Activated gamma-delta T cell (primary cell): ENCODE measurements around the gene CDK14.
"Not testable (repeated sequence)": the region's sequence is repeated elsewhere in the genome, so short reads cannot be mapped to it uniquely, and the experiment has no call there.

Experiments used
- DNase-seq: peaks from one replicate; lab custom pipeline; 2025; lab: John Stamatoyannopoulos, UW

The CDK14 gene

DNA sequence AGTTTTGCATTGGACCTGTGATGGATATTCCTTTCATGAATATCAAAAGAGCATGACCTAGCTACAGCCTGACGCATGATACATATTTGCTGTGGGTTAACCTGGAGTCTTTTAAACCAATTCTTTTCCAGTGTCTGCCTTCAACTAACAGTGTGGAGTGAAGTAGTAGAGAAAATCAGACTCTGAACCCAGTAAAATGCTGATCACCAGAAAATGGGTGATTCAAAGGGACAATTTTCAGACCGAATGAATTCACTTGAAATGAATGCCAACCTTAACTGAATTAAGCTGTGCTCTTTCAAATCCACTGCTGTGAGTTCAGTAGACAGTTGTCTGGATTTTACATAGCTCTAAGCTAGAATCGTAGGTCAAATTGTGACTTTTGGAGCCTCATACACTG lies 123.0 kb downstream of the CDK14 start:
- DNase-seq: no peak

DNA sequence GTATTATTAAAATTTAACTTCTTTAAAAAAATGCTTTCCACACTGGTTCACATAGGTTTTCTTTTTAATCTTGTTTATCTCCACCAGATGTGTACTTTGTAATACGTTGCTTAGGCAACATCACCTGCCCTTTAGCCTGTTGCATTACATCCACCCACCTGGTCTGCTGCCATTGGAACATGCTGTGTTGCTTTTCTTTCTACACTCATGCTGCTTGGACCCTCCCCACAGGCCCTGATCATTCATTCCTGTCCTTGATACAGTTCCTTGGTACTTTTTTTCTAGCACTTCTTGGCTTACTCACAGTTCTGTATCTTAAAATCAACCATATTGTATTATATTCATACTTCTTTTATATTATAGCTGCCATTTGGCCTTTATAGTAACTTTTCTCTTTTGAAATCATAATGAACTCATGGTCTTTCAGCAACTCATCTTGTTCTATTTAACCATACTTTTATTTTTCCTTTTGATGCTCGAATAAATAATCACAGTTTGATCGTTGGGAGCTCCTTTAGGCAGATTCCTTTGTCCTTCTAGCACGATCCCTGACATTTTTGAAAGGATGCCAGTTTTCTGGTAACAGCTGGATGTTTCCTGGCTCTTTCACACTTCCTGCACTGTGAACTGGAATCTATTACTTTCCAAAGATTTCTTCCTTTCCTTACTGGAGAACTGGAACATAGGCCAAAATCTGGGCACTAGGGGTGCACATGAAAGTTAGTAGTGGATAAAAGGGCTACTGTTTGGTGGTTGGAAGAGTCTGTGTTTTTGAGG lies 125.1 kb downstream of the CDK14 start:
- no peak for DNase-seq

- DNase-seq: no peak
Measured at GRCh38 chr7:90721869-90722431, 125.8 kb downstream of the CDK14 start.

GRCh38 chr7:90723233-90723632 lies 127.1 kb downstream of the CDK14 start:
- DNase-seq: no peak

DNA sequence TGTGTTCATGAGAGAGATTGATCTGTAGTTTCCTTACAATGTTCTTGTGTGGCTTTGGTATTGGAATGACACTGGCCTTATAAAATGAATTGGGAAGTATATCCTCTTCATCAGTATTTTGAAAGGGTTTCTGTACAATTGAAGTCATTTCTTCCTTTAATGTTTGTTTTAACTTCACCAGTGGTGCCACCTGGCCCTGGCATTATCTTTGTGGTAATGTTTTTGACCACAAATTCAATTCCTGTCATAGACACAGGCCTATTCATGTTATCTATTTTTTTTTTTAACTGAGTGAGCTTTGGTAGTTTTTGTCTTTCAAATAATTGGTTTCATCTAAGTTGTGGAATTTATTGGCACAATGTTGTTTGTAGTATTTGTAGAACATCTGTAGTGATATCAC lies 127.7 kb downstream of the CDK14 start:
- DNase-seq: no peak

- DNase-seq: no peak
Measured at GRCh38 chr7:90726120-90726519, 130.0 kb downstream of the CDK14 start.

- no peak for DNase-seq
Measured at GRCh38 chr7:90726623-90727022, 130.5 kb downstream of the CDK14 start.

- no peak for DNase-seq
Measured at GRCh38 chr7:90727412-90727811, 131.3 kb downstream of the CDK14 start.

DNA sequence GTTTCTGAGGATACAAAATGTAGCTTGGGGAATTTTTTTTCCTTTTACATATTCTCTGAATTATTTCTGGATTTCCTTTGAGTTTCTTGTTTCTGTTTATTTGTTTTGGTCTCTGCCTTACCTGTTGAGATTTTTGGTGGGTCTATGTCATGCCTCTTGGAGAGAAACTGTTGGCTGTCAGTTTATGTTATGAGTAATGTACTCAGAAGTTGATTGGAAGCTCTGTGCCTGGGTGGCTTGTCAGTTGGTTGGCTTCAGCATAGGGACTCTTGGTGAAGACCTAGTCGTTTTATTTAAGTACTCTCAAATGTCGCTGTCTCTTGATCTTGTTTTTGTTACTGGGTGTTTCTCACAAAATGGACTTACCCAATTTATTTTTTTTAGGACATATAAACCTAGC lies 132.4 kb downstream of the CDK14 start:
- DNase-seq: no peak

- not testable (repeated sequence) for DNase-seq
Measured at GRCh38 chr7:90735611-90736280, 139.6 kb downstream of the CDK14 start.

DNA sequence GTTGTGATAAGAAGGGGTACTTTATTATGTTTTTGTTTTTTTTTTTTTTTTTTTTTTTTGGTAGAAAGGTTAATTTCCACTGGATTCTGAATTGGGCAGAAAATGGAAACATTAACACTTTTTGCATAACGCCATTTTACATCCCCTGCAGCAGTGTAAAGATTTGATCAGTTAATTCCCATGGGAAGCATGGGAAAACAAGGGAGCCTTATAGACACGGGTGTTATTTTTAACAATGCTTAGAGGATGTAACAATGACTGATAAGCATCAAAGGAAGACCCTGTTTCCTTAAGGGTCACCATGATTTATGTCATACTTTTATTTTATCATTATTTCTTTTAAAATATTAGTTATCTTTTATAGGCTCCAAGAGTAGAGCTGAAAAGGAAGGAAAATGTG lies 140.2 kb downstream of the CDK14 start:
- DNase-seq: no peak

GRCh38 chr7:90736968-90737939 lies 141.1 kb downstream of the CDK14 start:
- no peak for DNase-seq

- no peak for DNase-seq
Measured at GRCh38 chr7:90738249-90738648, 142.1 kb downstream of the CDK14 start.

DNA sequence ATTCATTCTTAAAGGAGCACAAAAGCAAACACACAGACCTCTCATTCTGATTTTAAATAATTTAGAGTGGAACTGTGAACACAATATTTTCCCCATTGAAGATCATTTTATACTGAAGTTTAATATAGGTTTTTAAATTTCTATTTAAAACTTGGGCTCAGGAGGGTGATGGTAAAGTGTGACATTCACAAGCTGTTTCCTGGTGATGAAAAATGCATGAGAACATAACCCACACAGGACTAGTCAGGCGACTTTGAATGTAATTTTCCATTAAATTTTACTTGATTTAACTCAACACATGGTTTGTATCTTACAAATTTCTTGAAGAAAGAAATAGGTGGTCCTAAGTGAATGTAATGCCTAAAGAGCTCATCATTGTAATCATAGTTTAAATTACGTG lies 143.6 kb downstream of the CDK14 start:
- no peak for DNase-seq

- DNase-seq: no peak
Measured at GRCh38 chr7:90740386-90740785, 144.3 kb downstream of the CDK14 start.

DNA sequence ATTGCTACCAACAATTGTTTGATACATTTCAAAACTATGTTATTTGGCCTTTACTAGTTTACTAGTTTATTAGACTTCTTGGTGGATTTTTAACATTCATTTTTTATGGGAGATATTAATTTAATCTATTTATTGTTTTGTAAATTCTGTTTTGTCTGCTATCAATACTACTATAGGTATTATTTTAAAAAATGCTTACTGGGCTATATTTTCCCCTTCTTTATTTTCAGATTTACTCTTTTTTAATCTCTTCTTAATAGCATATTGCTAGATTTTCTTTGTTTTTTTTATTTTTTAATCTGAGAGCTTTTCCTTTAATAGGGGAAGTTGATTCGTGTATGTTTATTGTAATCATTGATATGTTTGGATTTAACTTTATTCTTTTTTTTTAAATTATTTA lies 147.5 kb downstream of the CDK14 start:
- no peak for DNase-seq

GRCh38 chr7:90747516-90747915 lies 151.4 kb downstream of the CDK14 start:
- DNase-seq: no peak

GRCh38 chr7:90749262-90749661 lies 153.1 kb downstream of the CDK14 start:
- DNase-seq: no peak

DNA sequence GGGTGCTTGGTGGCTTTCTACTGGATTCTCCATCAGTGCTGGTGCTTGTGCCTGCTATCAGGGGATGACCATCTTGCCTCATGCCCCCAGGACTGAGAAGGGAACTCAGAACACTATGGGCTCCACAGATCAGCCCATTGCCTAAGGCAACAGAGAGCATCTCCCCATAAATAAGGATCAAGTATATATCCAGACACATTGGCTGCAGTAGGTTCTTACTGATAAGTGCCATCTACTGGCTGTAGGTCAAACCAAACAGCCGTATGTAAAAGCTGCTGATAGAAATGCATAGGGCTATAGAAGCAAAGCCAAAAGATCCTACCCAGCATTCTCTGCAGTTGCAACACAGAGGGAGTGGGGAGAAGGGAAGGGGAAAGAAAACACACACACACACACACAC lies 153.7 kb downstream of the CDK14 start:
- no peak for DNase-seq

DNA sequence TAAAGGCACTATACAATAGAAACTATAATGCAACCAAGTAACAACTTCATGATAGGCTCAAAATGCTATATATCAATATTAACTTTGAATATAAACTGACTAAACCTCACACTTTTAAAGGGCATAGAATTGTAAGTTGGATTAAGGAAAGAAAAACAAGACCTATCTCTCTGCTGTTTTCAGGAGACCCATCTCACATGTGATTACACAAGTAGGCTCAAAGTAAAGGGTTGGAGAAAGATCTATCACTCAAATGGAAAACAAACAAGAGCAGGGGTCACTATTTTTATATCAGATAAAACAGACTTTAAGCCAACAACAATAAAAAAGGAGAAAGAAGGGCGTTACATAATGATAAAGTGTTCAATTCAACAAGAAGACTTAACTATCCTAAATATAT lies 155.5 kb downstream of the CDK14 start:
- DNase-seq: no peak

DNA sequence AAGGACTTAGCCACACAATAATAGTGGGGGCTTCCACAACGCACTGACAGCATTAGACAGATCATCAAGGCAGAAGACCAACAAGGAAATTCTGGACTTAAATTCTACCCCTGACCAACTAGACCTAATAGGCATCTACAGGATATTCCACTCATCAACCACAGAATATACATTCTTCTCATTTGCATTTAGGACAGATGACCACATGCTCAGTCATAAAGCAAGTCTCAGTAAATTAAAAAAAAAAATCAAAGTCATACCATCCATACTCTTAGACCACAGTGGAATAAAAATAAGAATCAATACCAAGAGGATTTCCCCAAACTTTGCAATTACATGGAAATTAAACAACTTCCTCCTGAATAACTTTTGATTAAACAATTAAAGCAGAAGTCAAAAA lies 155.9 kb downstream of the CDK14 start:
- no peak for DNase-seq

DNA sequence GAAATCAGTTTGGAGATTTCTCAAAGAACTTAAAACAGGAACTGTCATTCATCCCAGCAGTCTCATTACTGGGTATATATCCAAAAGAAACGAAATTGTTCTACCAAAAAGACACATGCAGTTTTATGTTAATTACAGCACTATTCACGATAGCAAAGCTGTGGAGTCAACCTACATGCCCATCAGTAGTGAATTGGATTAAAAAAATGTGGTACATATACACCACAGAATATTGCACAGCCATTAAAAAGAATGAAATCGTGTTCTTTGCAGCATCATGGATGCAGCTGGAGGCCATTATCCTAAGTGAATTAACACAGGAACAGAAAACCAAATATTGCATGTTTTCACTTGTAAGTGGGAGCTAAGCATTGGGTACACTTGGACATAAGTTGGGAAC lies 158.9 kb downstream of the CDK14 start:
- no peak for DNase-seq
